Immature natural killer cell (primary cell): ENCODE measurements around the gene LAMB3. TPM values are rescaled to one million over a fixed set of nuclear protein-coding genes. Genes with fewer than 3 reads are reported as not detected.

Source experiments
- DNase-seq, 3 donors: peaks; one replicate each; pipeline ENCODE4 v3.0.0; 2022; ENCODE audit warnings: mixed read lengths in 1 of 3
- H3K27ac Mint-ChIP-seq, 6 donors: one replicate each; pipeline ENCODE4 v1.8.0; 2020; ENCODE audit warnings: mixed read lengths in 6 of 6, mild to moderate bottlenecking in 5 of 6, inconsistent platforms in 4 of 6, moderate library complexity in 3 of 6
- H3K27me3 Mint-ChIP-seq, 3 donors: one replicate each; pipeline ENCODE4 v1.8.0; 2020 to 2021; ENCODE audit warnings: low read depth in 3 of 3, mild to moderate bottlenecking in 3 of 3, mixed read lengths in 3 of 3, moderate library complexity in 3 of 3, inconsistent platforms in 1 of 3
- H3K36me3 Mint-ChIP-seq, 3 donors: one replicate each; pipeline ENCODE4 v1.8.0; 2020; ENCODE audit warnings: mixed read lengths in 3 of 3, inconsistent platforms in 2 of 3, mild to moderate bottlenecking in 2 of 3
- H3K4me1 Mint-ChIP-seq, 2 donors: one replicate each; pipeline ENCODE4 v1.8.0; 2020; ENCODE audit warnings: inconsistent platforms in 2 of 2, mild to moderate bottlenecking in 2 of 2, mixed read lengths in 2 of 2, moderate library complexity in 1 of 2
- H3K4me3 Mint-ChIP-seq, 5 donors: one replicate each; pipeline ENCODE4 v1.8.0; 2020; ENCODE audit warnings: mild to moderate bottlenecking in 5 of 5, mixed read lengths in 5 of 5, inconsistent platforms in 3 of 5, moderate library complexity in 3 of 5
- H3K9me3 Mint-ChIP-seq, 6 donors: one replicate each; pipeline ENCODE4 v1.8.0; 2020; ENCODE audit warnings: mild to moderate bottlenecking in 6 of 6, mixed read lengths in 6 of 6, inconsistent platforms in 4 of 6, moderate library complexity in 3 of 6
- polyA plus RNA-seq, 3 donors: library from polyadenylated mRNA; unstranded; fragments of 300-500 nt; fragmentation: Illumina TruSeq; gene quantifications; one replicate each; pipeline ENCODE4 v1.2.3, GENCODE V29; 2021

LAMB3 gene
- polyA plus RNA-seq, 3 donors from 2014 or later = 0.58 to 1.6 TPM; not detected in 1

GRCh38 chr1:209598227-209598626, 54.0 kb downstream of the LAMB3 start:
- Mint-ChIP-seq H3K4me1 (no peaks in the 10 kb centered on the region), H3K36me3 (no peaks in the 10 kb centered on the region), H3K27me3 (peaks cover 4 to 7% (median 5%) of the 10 kb centered on the region in 3 donors), H3K9me3 (no peaks in the 10 kb centered on the region), H3K27ac (no peak overlapping the region), H3K4me3 (no peak overlapping the region)
- no peak for DNase-seq

DNA sequence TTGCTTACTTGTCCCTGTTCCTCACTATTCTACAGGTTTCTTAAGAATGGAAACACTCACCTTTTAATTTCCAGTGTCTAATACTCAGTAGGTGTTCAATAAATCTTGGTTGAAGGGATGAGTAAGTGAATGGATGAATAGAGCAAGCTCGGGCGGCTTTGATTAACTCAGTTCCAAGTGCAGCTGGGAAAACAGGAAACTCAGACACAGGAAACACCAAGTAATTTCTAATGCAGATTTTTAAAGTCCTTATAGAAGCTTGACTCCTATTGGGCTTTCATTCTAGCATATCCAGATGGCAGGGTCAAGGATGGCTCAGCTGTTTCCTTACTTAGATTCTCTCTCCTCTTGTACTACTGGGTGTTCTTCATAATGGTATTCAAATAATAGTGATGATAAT, 54.7 kb downstream of the LAMB3 start:
- DNase-seq = no peak
- no peak overlapping the region for H3K4me3 Mint-ChIP-seq
- no peaks in the 10 kb centered on the region for H3K4me1 Mint-ChIP-seq
- H3K36me3 Mint-ChIP-seq = no peaks in the 10 kb centered on the region
- no peaks in the 10 kb centered on the region for H3K9me3 Mint-ChIP-seq
- H3K27ac Mint-ChIP-seq = no peak overlapping the region
- peaks cover 4 to 7% (median 5%) of the 10 kb centered on the region in 3 donors for H3K27me3 Mint-ChIP-seq

- no peak for DNase-seq
- no peaks in the 10 kb centered on the region for H3K4me1 Mint-ChIP-seq
- H3K27me3 Mint-ChIP-seq = peaks cover 5 to 7% (median 6%) of the 10 kb centered on the region in 3 donors
- no peak overlapping the region for H3K4me3 Mint-ChIP-seq
- H3K36me3 Mint-ChIP-seq = no peaks in the 10 kb centered on the region
- no peaks in the 10 kb centered on the region for H3K9me3 Mint-ChIP-seq
- H3K27ac Mint-ChIP-seq = no peak overlapping the region
These were observed 56.5 kb downstream of the LAMB3 start for GRCh38 chr1:209595599-209596285.

DNA sequence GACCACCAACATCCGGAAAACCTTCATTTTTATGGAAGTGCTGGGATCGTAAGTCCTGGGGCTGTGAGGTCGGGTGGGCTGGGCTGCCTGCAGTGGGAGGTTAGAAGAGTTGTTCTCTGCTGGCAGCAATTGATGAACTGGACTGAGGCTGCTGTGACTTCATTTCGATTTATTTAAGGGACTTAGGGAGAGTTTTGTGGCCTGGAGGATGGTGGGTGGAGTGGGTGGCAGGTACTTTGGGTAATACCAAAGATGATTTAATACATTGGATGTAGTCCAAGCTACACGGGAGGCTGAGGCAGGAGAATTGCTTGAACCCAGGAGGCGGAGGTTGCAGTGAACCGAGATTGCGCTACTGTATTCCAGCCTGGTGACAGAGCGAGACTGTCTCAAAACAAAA, 57.2 kb downstream of the LAMB3 start:
- Mint-ChIP-seq H3K27me3 (peaks cover 5 to 7% (median 6%) of the 10 kb centered on the region in 3 donors), H3K27ac (no peak overlapping the region), H3K4me3 (no peak overlapping the region), H3K36me3 (no peaks in the 10 kb centered on the region), H3K4me1 (no peaks in the 10 kb centered on the region), H3K9me3 (no peaks in the 10 kb centered on the region)
- no peak for DNase-seq

GRCh38 chr1:209594440-209594839, 57.8 kb downstream of the LAMB3 start:
- DNase-seq = no peak
- Mint-ChIP-seq H3K27ac (no peak overlapping the region), H3K27me3 (peaks cover 3 to 6% (median 5%) of the 10 kb centered on the region in 3 donors)

DNA sequence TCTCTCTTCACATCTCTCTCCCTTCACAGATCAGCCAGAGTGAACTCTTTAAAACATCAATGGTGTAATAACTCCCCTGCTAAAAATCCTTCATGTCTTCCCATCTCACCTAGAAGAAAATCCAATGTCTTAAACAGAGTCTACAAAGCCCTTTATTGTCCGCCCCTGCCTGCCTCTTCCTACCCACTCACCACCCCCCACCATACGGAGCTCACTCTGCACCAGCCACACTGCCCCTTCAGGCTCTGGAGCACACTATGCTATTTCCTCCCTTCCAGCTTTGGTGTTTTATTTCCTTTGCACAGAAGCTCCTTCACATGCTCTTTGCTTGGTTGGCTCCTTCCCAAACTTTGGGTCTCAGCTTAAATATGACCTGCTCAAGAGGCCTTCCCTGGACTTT, 58.5 kb downstream of the LAMB3 start:
- Mint-ChIP-seq H3K9me3 (no peaks in the 10 kb centered on the region), H3K4me3 (no peak overlapping the region), H3K36me3 (no peaks in the 10 kb centered on the region), H3K4me1 (no peaks in the 10 kb centered on the region), H3K27me3 (peaks cover 3 to 6% (median 5%) of the 10 kb centered on the region in 3 donors), H3K27ac (no peak overlapping the region)
- no peak for DNase-seq

More at GRCh38 chr1:209594440-209594839, 57.8 kb downstream of the LAMB3 start:
- H3K4me1 Mint-ChIP-seq = no peaks in the 10 kb centered on the region
- no peak overlapping the region for H3K4me3 Mint-ChIP-seq
- no peaks in the 10 kb centered on the region for H3K36me3 Mint-ChIP-seq
- no peaks in the 10 kb centered on the region for H3K9me3 Mint-ChIP-seq

GRCh38 chr1:209590405-209590804, 61.8 kb downstream of the LAMB3 start:
- Mint-ChIP-seq H3K27me3 (peaks cover 3 to 19% (median 10%) of the 10 kb centered on the region in 3 donors), H3K4me3 (no peak overlapping the region), H3K4me1 (no peaks in the 10 kb centered on the region), H3K9me3 (no peaks in the 10 kb centered on the region), H3K27ac (no peak overlapping the region), H3K36me3 (no peaks in the 10 kb centered on the region)
- no peak for DNase-seq

DNA sequence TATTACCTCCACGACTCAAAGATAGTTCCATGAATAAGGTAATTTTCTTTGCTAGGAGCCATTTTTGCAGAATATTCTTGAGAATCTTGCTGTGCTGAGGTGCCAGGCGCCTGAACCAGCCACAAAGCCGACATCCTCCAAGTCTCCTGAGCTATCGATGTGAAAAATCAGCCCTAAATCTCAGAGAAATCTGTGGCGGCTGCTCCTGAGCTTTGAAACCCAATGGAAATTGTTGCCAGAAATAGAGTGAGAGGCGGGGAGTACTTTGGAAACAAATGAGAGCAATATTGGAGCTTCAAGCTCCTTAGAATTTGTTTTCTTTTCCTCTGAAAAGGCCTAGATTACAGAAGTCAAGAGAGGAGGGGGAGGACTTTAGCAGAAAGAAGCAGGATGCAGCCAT, 62.4 kb downstream of the LAMB3 start:
- Mint-ChIP-seq H3K4me1 (no peaks in the 10 kb centered on the region), H3K9me3 (no peaks in the 10 kb centered on the region), H3K36me3 (no peaks in the 10 kb centered on the region), H3K27me3 (peaks cover 2 to 19% (median 10%) of the 10 kb centered on the region in 3 donors), H3K27ac (no peak overlapping the region), H3K4me3 (no peak overlapping the region)
- DNase-seq = no peak

- H3K4me1 Mint-ChIP-seq = no peaks in the 10 kb centered on the region
- H3K36me3 Mint-ChIP-seq = no peaks in the 10 kb centered on the region
- H3K9me3 Mint-ChIP-seq = no peaks in the 10 kb centered on the region
- no peak for DNase-seq
- H3K4me3 Mint-ChIP-seq = no peak overlapping the region
- H3K27me3 Mint-ChIP-seq = peaks cover 2 to 19% (median 10%) of the 10 kb centered on the region in 3 donors
- no peak overlapping the region for H3K27ac Mint-ChIP-seq
These were observed 62.8 kb downstream of the LAMB3 start for GRCh38 chr1:209589440-209589839.

DNA sequence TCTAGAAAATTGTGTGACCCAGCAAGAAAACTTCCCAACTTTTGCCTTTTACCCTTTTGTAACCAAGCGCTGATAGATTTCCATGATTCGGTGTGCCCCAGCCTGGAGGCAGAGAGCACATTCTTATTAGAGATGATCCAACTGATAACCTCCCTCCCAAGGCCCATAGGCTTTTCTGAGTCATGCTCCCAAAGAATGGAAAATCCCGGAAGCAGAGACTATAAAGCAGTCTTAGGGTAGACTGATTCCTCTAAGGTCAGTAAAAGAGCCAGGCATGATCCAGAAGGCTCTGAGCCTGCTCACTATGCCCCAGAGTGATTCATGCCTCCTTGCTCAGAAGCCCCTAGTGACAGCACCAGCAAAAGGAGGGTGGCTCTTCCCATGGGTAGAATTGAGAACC, 64.4 kb downstream of the LAMB3 start:
- peaks cover 2 to 16% (median 10%) of the 10 kb centered on the region in 3 donors for H3K27me3 Mint-ChIP-seq

DNA sequence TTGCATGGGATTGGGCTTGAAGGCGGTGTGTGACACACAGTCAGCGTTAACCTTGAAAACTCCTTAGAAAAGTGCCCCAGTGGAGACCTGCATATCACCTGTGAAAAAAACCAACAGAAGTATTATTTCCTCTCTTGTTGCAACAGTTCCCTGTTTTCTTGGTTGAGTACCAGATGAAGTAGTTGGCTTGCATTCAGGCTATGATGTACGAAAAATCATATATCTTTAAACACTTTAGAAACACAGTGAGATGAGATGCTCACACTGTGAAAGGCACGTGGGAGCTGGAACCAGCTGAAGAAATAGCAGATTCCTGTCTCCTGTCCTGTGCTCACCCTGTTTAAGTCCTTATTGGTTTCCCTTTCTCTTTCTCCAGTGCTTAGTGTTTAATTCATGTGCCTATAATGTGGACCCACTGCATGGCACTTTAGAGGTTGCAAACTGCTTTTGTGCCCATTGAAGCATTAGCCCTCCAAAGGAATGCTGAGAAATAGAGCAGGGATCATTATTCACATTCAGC, 65.9 kb downstream of the LAMB3 start:
- Mint-ChIP-seq H3K4me1 (no peaks in the 10 kb centered on the region), H3K9me3 (no peaks in the 10 kb centered on the region), H3K36me3 (no peaks in the 10 kb centered on the region), H3K27me3 (peaks cover 2 to 16% (median 10%) of the 10 kb centered on the region in 3 donors), H3K4me3 (no peak overlapping the region), H3K27ac (no peak overlapping the region)
- DNase-seq = no peak

More for the DNA sequence above, 64.4 kb downstream of the LAMB3 start:
- no peak overlapping the region for H3K4me3 Mint-ChIP-seq
- H3K4me1 Mint-ChIP-seq = no peaks in the 10 kb centered on the region
- no peak for DNase-seq
- H3K9me3 Mint-ChIP-seq = no peaks in the 10 kb centered on the region
- H3K27ac Mint-ChIP-seq = no peak overlapping the region
- no peaks in the 10 kb centered on the region for H3K36me3 Mint-ChIP-seq

DNA sequence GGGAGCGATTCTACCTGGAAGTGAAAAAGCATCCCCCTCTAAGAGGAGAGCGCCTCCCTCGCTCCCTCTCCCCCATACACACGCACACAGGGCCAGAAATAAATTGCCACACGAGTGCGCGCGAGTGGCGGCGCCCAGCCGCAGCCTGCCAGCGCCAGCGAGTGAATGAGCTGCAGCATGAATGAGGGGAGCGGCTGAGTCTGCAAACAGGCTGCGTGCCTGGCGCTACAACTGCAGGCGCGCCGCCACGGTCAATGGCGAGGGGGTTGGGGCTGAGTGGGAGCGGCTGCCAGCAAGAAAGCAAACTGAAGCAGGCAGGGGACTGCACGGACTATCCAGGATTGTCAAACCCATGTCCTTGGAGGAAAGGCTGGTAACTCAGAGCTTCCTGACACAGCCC, 66.6 kb downstream of the LAMB3 start:
- H3K27ac Mint-ChIP-seq = no peak overlapping the region
- no peaks in the 10 kb centered on the region for H3K36me3 Mint-ChIP-seq
- H3K27me3 Mint-ChIP-seq = peaks cover 2 to 16% (median 10%) of the 10 kb centered on the region in 3 donors
- H3K4me3 Mint-ChIP-seq = no peak overlapping the region
- no peaks in the 10 kb centered on the region for H3K9me3 Mint-ChIP-seq
- no peak for DNase-seq
- H3K4me1 Mint-ChIP-seq = no peaks in the 10 kb centered on the region

- Mint-ChIP-seq H3K4me3 (no peak overlapping the region), H3K27ac (no peak overlapping the region), H3K9me3 (no peaks in the 10 kb centered on the region), H3K27me3 (peaks cover 2 to 16% (median 10%) of the 10 kb centered on the region in 3 donors), H3K36me3 (no peaks in the 10 kb centered on the region), H3K4me1 (no peaks in the 10 kb centered on the region)
- DNase-seq = no peak
These were observed 67.0 kb downstream of the LAMB3 start for GRCh38 chr1:209585197-209585596.

GRCh38 chr1:209584231-209584672, 68.0 kb downstream of the LAMB3 start:
- Mint-ChIP-seq H3K4me3 (no peak overlapping the region), H3K27ac (no peak overlapping the region), H3K4me1 (no peaks in the 10 kb centered on the region), H3K36me3 (no peaks in the 10 kb centered on the region), H3K27me3 (peaks cover 2 to 16% (median 8%) of the 10 kb centered on the region in 3 donors), H3K9me3 (no peaks in the 10 kb centered on the region)
- no peak for DNase-seq

DNA sequence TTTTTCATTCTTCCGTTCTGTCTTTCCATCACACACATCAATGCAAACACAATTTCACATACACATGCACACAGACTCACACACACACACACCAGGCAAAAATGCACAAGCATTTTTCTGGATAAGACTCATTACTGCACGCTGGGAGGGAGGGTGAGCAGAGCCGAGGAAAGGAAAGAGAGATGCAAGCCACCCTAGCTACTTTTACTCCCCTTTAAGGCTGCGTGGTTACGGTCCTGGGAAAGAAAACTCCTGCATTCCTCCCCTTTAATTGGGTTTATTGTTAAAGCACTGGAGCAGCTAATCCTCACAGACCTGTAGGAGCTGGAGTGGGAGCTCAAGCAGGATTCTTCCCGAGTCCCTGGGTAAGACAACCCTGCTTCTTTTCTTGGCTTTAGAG, 68.8 kb downstream of the LAMB3 start, which contains the start of gene CAMK1G:
TSS of gene CAMK1G (plus strand) at position 307 of the 400 bp plus-strand sequence. CDS start 11,270 bp downstream, outside the sequence.
- H3K27ac Mint-ChIP-seq = no peak within 1 kb of the TSS
- no peaks in the 10 kb centered on the region for H3K4me1 Mint-ChIP-seq
- H3K9me3 Mint-ChIP-seq = no peaks in the 10 kb centered on the region
- H3K4me3 Mint-ChIP-seq = no peak within 1 kb of the TSS
- H3K36me3 Mint-ChIP-seq = no peaks in the 10 kb centered on the region
- DNase-seq = no peak
- H3K27me3 Mint-ChIP-seq = peaks cover 2 to 16% (median 8%) of the 10 kb centered on the region in 3 donors
